OCI-LY3 (cell line): ENCODE measurements around the gene BORA.
"Not testable (repeated sequence)": the region's sequence is repeated elsewhere in the genome, so short reads cannot be mapped to it uniquely, and the experiment has no call there.

Experiments
- EZH2phosphoT487 ChIP-seq: fragments of 200-600 bp; shearing (Covaris generic); IDR thresholded peaks from 2 replicates; pipeline ENCODE4 v1.6.1; 2018; ENCODE audit warnings: antibody characterized with exemption, mixed run types, low read depth
- TF ChIP-seq, protein P1 (sequence below): fragments of 200-600, 300-600 bp; sonication (generic); IDR thresholded peaks from 2 replicates; pipeline ENCODE4 v1.5.1; 2014; ENCODE audit warnings: antibody characterized with exemption, low read length, low read depth

DNA sequence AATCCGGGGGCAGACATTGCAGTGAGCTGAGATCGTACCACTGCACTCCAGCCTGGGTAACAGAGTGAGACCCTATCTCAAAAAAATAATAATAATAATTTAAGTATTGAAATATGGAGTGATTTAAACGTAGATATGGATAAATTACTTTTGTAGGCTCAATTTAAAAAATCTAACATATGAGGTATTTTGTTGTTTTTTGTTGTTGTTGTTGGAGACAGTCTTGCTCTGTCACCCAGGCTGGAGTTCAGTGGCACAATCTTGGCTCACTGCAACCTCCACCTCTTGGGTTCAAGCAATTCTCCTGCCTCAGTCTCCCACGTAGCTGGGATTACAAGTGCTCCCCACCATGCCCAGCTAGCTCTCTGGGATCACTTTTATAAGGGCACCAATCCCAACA is 57.0 kb downstream of the BORA start:
- TF ChIP-seq, protein P1, sequence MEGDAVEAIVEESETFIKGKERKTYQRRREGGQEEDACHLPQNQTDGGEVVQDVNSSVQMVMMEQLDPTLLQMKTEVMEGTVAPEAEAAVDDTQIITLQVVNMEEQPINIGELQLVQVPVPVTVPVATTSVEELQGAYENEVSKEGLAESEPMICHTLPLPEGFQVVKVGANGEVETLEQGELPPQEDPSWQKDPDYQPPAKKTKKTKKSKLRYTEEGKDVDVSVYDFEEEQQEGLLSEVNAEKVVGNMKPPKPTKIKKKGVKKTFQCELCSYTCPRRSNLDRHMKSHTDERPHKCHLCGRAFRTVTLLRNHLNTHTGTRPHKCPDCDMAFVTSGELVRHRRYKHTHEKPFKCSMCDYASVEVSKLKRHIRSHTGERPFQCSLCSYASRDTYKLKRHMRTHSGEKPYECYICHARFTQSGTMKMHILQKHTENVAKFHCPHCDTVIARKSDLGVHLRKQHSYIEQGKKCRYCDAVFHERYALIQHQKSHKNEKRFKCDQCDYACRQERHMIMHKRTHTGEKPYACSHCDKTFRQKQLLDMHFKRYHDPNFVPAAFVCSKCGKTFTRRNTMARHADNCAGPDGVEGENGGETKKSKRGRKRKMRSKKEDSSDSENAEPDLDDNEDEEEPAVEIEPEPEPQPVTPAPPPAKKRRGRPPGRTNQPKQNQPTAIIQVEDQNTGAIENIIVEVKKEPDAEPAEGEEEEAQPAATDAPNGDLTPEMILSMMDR, result not testable (repeated sequence)
- not testable (repeated sequence) for TF ChIP-seq EZH2phosphoT487
